ENCODE data around the gene SLCO4A1. TPM values are rescaled to one million over a fixed set of nuclear protein-coding genes. Genes with fewer than 3 reads are reported as not detected.

SLCO4A1 gene
- total and polyA plus RNA-seq, 2 donors (not counting 1 experiment from before 2014, with no cell fraction given): 2.1 to 79.5 TPM

DNA sequence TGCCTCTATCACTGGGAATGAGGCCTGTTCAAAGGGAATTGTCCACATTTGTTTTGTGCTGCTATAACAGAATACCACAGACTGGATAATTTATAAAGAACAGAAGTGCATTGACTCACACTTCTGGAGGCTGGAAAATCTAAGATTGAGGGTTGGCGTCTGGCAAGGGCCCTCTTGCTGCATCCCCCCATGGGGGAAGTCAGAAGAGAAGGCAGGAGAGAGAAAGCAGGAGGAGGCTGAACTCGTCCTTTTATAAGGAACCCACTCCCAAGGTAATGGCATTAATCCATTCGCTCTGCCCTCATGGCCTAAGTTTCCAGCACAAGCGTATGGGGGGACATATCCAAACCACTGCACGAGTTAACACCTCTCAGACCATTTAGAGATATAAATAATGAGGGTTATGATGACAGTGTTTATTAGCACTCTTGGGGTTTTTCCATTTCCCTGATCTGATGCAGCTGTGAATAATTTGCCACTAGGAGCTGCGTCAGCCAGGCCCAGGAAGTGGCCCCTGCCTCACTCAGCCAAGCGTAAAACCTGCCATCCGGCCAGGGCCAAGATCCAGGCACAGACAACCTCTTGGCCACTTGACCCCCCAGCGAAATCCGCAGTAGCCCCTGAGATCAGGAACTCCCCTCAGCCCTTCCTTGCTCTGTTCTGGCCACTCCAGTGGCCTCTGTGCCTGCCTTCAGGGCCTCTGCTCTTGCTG, 14.2 kb upstream of the SLCO4A1 start:
- peak overlapping the region; percentile 57 for H3K4me2 ChIP-seq (replicated peaks; ENCODE audit: low read depth, low read length, poor library complexity, severe bottlenecking)
- ATAC-seq (ENCODE audit: low read depth): peak; percentile 28

More for the DNA sequence above, 14.2 kb upstream of the SLCO4A1 start:
- Histone ChIP-seq H2AFZ (ENCODE audit: insufficient read depth, low read depth, low read length, poor library complexity, severe bottlenecking) (no peak overlapping the region), H3K27me3 (replicated peaks in 1 of 4; ENCODE audit: control extremely low read depth in 1 of 4, control insufficient read depth in 3 of 4, insufficient read depth in 4 of 4, low read length in 3 of 4) (no peaks in the 10 kb centered on the region), H3K4me1 (ENCODE audit: control insufficient read depth in 2 of 2, insufficient read depth in 2 of 2, low read length in 2 of 2) (peaks cover 37 to 39% of the 10 kb centered on the region in 2 donors), H3K27ac (ENCODE audit: low read length in 2 of 2) (peak overlapping the region; percentile 58 to 65), H3K9ac (ENCODE audit: low read length) (no peak overlapping the region), H3K9me3 (ENCODE audit: control extremely low read depth in 1 of 3, control insufficient read depth in 2 of 3, insufficient read depth in 1 of 3, low read length in 2 of 3) (no peaks in the 10 kb centered on the region), H4K20me1 (ENCODE audit: control insufficient read depth, insufficient read depth, low read length, poor library complexity, severe bottlenecking) (no peaks in the 10 kb centered on the region), H3K79me2 (ENCODE audit: control insufficient read depth, insufficient read depth, low read length) (no peaks in the 10 kb centered on the region), H3K4me3 (ENCODE audit: control extremely low read depth in 1 of 5, extremely low read depth in 1 of 5, insufficient read depth in 1 of 5, low read depth in 2 of 5, low read length in 4 of 5) (no peak overlapping the region), H3K36me3 (replicated peaks in 1 of 2; ENCODE audit: control extremely low read depth in 1 of 2, control insufficient read depth in 1 of 2, extremely low read depth in 1 of 2, insufficient read depth in 2 of 2, low read length in 1 of 2) (no peaks in the 10 kb centered on the region)
- H3K27me3 Mint-ChIP-seq: peaks cover 4% of the 10 kb centered on the region
- peak; percentile 72 for DNase-seq
- TF ChIP-seq, protein P1, sequence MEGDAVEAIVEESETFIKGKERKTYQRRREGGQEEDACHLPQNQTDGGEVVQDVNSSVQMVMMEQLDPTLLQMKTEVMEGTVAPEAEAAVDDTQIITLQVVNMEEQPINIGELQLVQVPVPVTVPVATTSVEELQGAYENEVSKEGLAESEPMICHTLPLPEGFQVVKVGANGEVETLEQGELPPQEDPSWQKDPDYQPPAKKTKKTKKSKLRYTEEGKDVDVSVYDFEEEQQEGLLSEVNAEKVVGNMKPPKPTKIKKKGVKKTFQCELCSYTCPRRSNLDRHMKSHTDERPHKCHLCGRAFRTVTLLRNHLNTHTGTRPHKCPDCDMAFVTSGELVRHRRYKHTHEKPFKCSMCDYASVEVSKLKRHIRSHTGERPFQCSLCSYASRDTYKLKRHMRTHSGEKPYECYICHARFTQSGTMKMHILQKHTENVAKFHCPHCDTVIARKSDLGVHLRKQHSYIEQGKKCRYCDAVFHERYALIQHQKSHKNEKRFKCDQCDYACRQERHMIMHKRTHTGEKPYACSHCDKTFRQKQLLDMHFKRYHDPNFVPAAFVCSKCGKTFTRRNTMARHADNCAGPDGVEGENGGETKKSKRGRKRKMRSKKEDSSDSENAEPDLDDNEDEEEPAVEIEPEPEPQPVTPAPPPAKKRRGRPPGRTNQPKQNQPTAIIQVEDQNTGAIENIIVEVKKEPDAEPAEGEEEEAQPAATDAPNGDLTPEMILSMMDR (IDR thresholded peaks at IDR 0.05): no peak
- TF ChIP-seq EZH2 (IDR thresholded peaks at IDR 0.05; ENCODE audit: borderline replicate concordance, insufficient read depth, low read depth, low read length, poor library complexity, severe bottlenecking): no peak
- intact Hi-C loops (cut with micrococcal nuclease): loop anchor here (1.0 kb wide), 2 partner anchors 13 to 24 kb away; no protein-coding TSS in a partner anchor
- CTCF ChIA-PET: interaction anchor here (0.9 to 6.4 kb wide), 9 partner anchors 8 to 180 kb away, joined by 3 to 58 read pairs (median 4); partner anchors contain the start of gene SLCO4A1
- no peak overlapping the region for H3K27ac Mint-ChIP-seq
- no peaks in the 10 kb centered on the region for H3K9me3 Mint-ChIP-seq (ENCODE audit: insufficient read depth)
- WGBS (ENCODE audit: insufficient coverage): 14% methylated on average over 5 of the region's 10 CpGs
- H3K4me3 Mint-ChIP-seq: no peak overlapping the region
- POLR2A ChIA-PET: interaction anchor here (0.6 to 1.4 kb wide), 5 partner anchors 14 to 289 kb away, joined by 3 to 21 read pairs (median 3); partner anchors contain the start of genes MRGBP and SLCO4A1
- peaks cover 27% of the 10 kb centered on the region for H3K4me1 Mint-ChIP-seq

Measured in B cell (primary cell).